ENCODE measurements around the gene ZNF316. TPM values are rescaled to one million over a fixed set of nuclear protein-coding genes. Genes with fewer than 3 reads are reported as not detected.

The ZNF316 gene
- 11.0 and 11.6 TPM in 2 replicates for total RNA-seq

DNA sequence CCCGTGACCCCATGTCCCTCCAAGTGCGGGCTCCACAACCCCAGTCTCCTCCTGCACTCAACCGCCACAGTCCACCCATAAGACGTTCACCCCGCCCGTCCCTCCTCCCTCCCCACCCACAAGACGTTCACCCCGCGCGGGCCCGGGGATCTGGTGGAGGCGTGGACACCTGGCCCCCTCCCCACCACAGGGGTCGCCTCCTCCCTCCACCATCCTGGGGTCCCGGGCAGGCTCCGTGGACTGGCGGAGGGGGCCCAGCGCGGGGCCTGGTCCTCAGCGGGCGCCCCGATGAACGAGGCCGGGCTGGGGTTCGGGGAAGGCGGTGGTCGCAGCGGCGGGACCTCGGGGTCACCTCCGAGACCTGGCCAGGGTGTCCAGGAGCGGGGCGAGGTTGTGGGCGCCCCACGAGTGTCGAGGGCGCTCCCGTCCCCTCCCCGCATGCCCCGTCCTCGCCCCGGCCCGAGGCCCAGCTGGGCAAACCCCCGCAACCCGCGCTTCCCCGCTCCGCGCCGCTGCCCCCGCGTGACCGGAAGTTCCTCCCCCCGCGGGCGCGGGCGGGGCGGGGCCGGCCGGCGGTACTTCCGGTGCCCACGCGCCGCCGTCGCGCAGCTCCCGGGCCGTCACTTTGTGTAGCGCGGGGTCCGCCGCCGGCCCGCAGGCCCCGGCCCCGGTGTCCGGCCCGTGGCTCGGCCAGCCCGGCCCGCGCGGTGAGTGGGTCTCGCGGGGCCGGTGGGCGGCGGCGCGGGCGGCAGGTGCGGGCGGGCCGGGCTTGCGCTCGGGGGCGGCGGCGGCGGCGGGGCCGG, at the start of gene ZNF316:
Gene ZNF316, plus strand, starts transcription at position 578 of the 803 bp plus-strand sequence. CDS start 5,092 bp downstream, outside the sequence.

DNA sequence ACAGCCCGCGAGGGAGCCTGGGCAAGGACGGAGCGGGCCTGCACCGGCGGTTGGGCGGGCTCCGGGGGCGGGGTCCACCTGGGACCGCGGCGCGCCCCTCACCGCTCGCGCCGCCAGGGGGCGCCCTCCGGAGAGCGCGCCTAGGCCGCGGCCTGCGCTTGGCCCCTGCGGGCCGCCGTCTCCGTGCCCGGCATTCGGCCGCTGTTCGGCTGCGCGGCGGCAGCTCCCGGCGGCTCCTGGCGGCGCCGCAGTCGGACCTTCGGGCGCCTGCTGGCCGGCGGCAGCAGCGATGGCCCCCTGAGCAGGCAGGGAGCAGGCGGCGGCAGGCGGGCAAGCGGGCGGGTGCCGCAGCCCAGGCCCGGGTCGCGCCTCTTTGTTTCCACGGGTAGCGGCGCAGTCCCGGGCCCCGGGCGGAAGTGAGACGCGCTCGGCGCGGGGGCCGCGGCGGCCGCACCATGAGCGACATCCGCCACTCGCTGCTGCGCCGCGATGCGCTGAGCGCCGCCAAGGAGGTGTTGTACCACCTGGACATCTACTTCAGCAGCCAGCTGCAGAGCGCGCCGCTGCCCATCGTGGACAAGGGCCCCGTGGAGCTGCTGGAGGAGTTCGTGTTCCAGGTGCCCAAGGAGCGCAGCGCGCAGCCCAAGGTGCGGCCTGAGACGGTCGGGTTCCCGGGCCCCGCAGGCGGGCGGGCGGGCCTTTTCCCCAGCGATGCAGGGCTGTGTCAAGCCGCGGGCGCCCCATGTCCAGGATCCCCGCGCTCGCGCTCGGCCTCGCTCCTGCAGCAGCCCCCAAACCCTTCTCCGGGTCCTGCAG, 47.1 kb upstream of the ZNF316 start, which contains the start of gene INTS15:
Gene INTS15, plus strand, starts transcription at position 193 of the 816 bp plus-strand sequence. Its CDS starts 263 bp downstream, at position 456.

DNA sequence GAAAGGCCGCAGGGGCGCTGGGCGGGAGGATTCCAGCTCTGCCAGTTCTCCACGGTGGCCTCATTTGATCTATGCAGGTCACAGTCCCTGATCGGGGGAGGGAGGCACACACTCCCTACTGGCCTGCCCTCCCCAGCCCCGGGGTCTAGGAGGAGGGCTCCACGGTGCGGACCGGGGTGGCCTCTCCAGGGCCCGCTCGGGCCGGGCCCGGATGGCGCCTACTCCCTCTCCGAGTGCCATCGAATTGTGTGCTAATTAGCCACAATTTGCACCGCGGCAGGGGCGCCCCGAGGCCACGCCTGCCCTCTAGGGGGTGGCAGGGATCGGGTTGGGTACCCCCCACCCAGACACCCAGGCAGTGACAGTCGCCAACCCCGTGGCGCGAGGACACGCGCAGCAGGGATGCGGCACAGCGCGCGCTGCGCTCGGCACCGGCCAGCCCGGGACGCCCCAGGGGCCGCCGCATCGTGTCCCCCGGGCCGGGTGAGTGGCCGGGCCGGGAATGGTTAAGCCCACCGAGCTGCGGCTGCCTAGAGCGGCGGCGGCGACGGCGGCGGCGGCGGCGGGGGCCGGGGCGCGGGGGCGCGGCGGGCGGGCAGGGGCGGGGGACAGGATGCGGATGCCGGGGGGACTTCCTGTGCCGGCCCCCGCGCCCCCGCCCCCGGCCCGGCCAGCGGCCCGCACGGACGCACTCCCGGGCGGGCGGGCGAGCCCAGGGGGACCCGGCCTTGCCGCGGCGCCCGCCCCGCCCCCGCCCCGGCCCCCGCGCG, 22.0 kb upstream of the ZNF316 start, which contains the start of gene ZNF853:
Gene ZNF853, plus strand, starts transcription at position 658 of the 770 bp plus-strand sequence. CDS start 565 bp downstream, outside the sequence.

Other genes with a start within 250 kb of the ZNF316 start
- 9.9 and 15.4 TPM in 2 replicates for gene DAGLB, start 189.4 kb upstream of the ZNF316 start, total RNA-seq
- 142 and 170 TPM in 2 replicates for gene KDELR2, start 153.2 kb upstream of the ZNF316 start, total RNA-seq
- under 0.01 TPM in 1 of 2 replicates, not detected in the other for gene GRID2IP, start 85.9 kb upstream of the ZNF316 start, total RNA-seq
- 56.4 and 77.2 TPM in 2 replicates for gene ZDHHC4, start 59.9 kb upstream of the ZNF316 start, total RNA-seq
- gene INTS15, start 47.3 kb upstream of the ZNF316 start, total RNA-seq = 5.2 and 5.5 TPM in 2 replicates
- gene ZNF853, start 21.7 kb upstream of the ZNF316 start, total RNA-seq = 0.47 and 3.2 TPM in 2 replicates
- gene ZNF12, start 69.6 kb downstream of the ZNF316 start, total RNA-seq = 11.1 and 14.2 TPM in 2 replicates
- 0.32 and 1.0 TPM in 2 replicates for gene RSPH10B2, start 116.8 kb downstream of the ZNF316 start, total RNA-seq
- gene CCZ1B, start 189.0 kb downstream of the ZNF316 start, total RNA-seq = 44.9 and 59.0 TPM in 2 replicates

Measured in bronchial smooth muscle cell (primary cell).